A549 (cell line): Measurements from ENCODE around the gene NRTN. TPM values are rescaled to one million over a fixed set of nuclear protein-coding genes. Genes with fewer than 3 reads are reported as not detected.

Experiments used
- ATAC-seq, 2 experiments: fragments of 200-7000 bp in 1 of 2; fragments of >200 bp in 1 of 2; cut with Nextera tagmentation in 1 of 2; cut with Tn5 transposase in 1 of 2; 3 replicates each; pipeline versions ENCODE4 v1.8.0 to v1.9.1; 2018 to 2020; ENCODE audit warnings: mild to moderate bottlenecking in 1 of 2, moderate library complexity in 1 of 2
- CTCF ChIA-PET: fragments of 300-600 bp; sonication (Branson Sonifier 250); formaldehyde crosslinking; extraction: SDS; loops from one replicate; lab custom pipeline; 2021; ENCODE audit warnings: antibody characterized with exemption, inconsistent platforms; lab: Yijun Ruan, JAX
- POLR2A ChIA-PET: fragments of 350-600 bp; formaldehyde crosslinking; extraction: SDS; loops from one replicate; lab custom pipeline; 2021; ENCODE audit warnings: antibody characterized with exemption, inconsistent platforms; lab: Yijun Ruan, JAX
- DNase-seq, 2 experiments: peaks; one replicate each; pipeline versions ENCODE4 v3.0.0 to v3.0.0-alpha.2; 2011 to 2016; ENCODE audit warnings: low read depth in 1 of 2, low spot score in 1 of 2
- FAIRE-seq: peaks from 2 replicates; lab custom pipeline; 2011; peaks lifted over from hg19 to GRCh38; lab: Jason Lieb, UNC
- H3K27ac ChIP-seq, 2 experiments: fragments of >200 bp; sonication (Bioruptor Twin); formaldehyde crosslinking; 3 replicates each; pipeline ENCODE4 v1.5.1; 2016 to 2017
- H3K4me1 ChIP-seq: fragments of >200 bp; sonication (Bioruptor Twin); formaldehyde crosslinking; 3 replicates; pipeline ENCODE4 v1.6.1; 2016
- H3K4me2 ChIP-seq: fragments of >200 bp; sonication (Bioruptor Twin); formaldehyde crosslinking; 3 replicates; pipeline ENCODE4 v1.6.1; 2016
- H3K4me3 ChIP-seq: fragments of >200 bp; sonication (Bioruptor Twin); formaldehyde crosslinking; 3 replicates; pipeline ENCODE4 v1.5.1; 2016
- H3K9me3 ChIP-seq: fragments of >200 bp; sonication (Bioruptor Twin); formaldehyde crosslinking; 3 replicates; pipeline ENCODE4 v1.6.1; 2016
- CBX2 ChIP-seq: fragments of 200-600 bp; sonication (generic); IDR thresholded peaks from 2 replicates; pipeline ENCODE4 v1.6.1; 2016; ENCODE audit warnings: low read depth, mild to moderate bottlenecking, borderline replicate concordance
- CBX8 ChIP-seq: fragments of 200-600 bp; sonication (generic); IDR thresholded peaks from 2 replicates; pipeline ENCODE4 v1.6.1; 2016
- CHD2 ChIP-seq: fragments of 150-350 bp; IDR thresholded peaks from 2 replicates; pipeline ENCODE4 v1.6.1; 2014; ENCODE audit warnings: low read length; ENCODE audit not compliant: partially characterized antibody
- FOSB ChIP-seq: fragments of 250-450 bp; sonication (Bioruptor Pico); IDR thresholded peaks from 2 replicates; pipeline ENCODE4 v1.5.0; 2020; ENCODE audit warnings: mild to moderate bottlenecking, moderate library complexity
- HOXA7 ChIP-seq: fragments of 250-450 bp; sonication (Bioruptor Pico); IDR thresholded peaks from 2 replicates; pipeline ENCODE4 v1.5.0; 2020; ENCODE audit warnings: mild to moderate bottlenecking, moderate library complexity
- HOXB13 ChIP-seq: fragments of 250-450 bp; sonication (Bioruptor Pico); IDR thresholded peaks from 2 replicates; pipeline ENCODE4 v1.5.0; 2020; ENCODE audit warnings: low read depth, mild to moderate bottlenecking, moderate library complexity
- JUNB ChIP-seq: fragments of >200 bp; sonication (Bioruptor Twin); formaldehyde crosslinking; IDR thresholded peaks from 2 replicates; pipeline ENCODE4 v1.6.1; 2016
- KDM1A ChIP-seq: fragments of 200-600 bp; sonication (generic); IDR thresholded peaks from 2 replicates; pipeline ENCODE4 v1.6.1; 2016; ENCODE audit warnings: low read depth, mild to moderate bottlenecking
- KDM5A ChIP-seq: fragments of 200-600 bp; sonication (generic); IDR thresholded peaks from 2 replicates; pipeline ENCODE4 v1.6.1; 2016; ENCODE audit warnings: antibody characterized with exemption, mild to moderate bottlenecking
- MAX ChIP-seq: IDR thresholded peaks from 2 replicates; pipeline ENCODE4 v1.6.1; 2012
- NR3C1 ChIP-seq: fragments of >200 bp; sonication (Bioruptor Twin); formaldehyde crosslinking; IDR thresholded peaks from 3 replicates; pipeline ENCODE4 v1.6.1; 2017
- PHF8 ChIP-seq: fragments of 200-600 bp; sonication (generic); IDR thresholded peaks from 2 replicates; pipeline ENCODE4 v1.6.1; 2016; ENCODE audit warnings: low read depth, mild to moderate bottlenecking, antibody characterized with exemption, moderate library complexity, borderline replicate concordance
- REST ChIP-seq: fragments of 200-600 bp; sonication (generic); IDR thresholded peaks from 2 replicates; pipeline ENCODE4 v1.6.1; 2016; ENCODE audit warnings: antibody characterized with exemption, mild to moderate bottlenecking, moderate library complexity
- RFX5 ChIP-seq: fragments of 450-650 bp; IDR thresholded peaks from 2 replicates; pipeline ENCODE4 v1.7.1; 2014; ENCODE audit warnings: antibody characterized with exemption, mild to moderate bottlenecking, moderate library complexity
- TFCP2L1 ChIP-seq: fragments of 250-450 bp; sonication (Bioruptor Pico); IDR thresholded peaks from 2 replicates; pipeline ENCODE4 v1.5.0; 2021; ENCODE audit warnings: mild to moderate bottlenecking
- TP53 ChIP-seq: fragments of 250-450 bp; sonication (Bioruptor Pico); IDR thresholded peaks from 2 replicates; pipeline ENCODE4 v1.5.0; 2021; ENCODE audit warnings: mild to moderate bottlenecking, moderate library complexity
- ZFP36 ChIP-seq: fragments of 450-650 bp; IDR thresholded peaks from 2 replicates; pipeline ENCODE4 v1.6.1; 2014; ENCODE audit warnings: borderline replicate concordance; ENCODE audit not compliant: partially characterized antibody
- ZNF302 ChIP-seq: fragments of 250-450 bp; sonication (Bioruptor Pico); IDR thresholded peaks from 2 replicates; pipeline ENCODE4 v1.9.0; 2021; ENCODE audit warnings: inconsistent platforms, mild to moderate bottlenecking, moderate library complexity
- ZSCAN20 ChIP-seq: fragments of 250-450 bp; sonication (Bioruptor Pico); IDR thresholded peaks from 2 replicates; pipeline ENCODE4 v1.8.0; 2022; ENCODE audit warnings: mild to moderate bottlenecking, moderate library complexity
- WGBS: methylation state at CpG from one replicate; pipeline ENCODE4 v1.1.6; 2017; ENCODE audit errors: missing lambda C conversion rate; 5-methylcytosine and 5-hydroxymethylcytosine counted together
- polyA plus RNA-seq, 4 experiments: library from polyadenylated mRNA; depleted of rRNA in 3 of 4; stranded (reverse); fragments of >200 nt; fragmentation: RNase III in 1 of 4; extraction: RNeasy Plus Mini Kit Qiagen cat#74134 plus additional on column Dnase treatment in 1 of 4; gene quantifications; 2 replicates in 3 of 4; 3 replicates in 1 of 4; pipeline ENCODE4 v1.2.3, GENCODE V29; 2011 to 2017
- TF ChIP-seq, protein P1 (sequence below): fragments of 150-350 bp; IDR thresholded peaks from 2 replicates; pipeline ENCODE4 v1.6.1; 2014; ENCODE audit warnings: low read depth, mild to moderate bottlenecking, low read length
- TF ChIP-seq, protein P2 (sequence below): IDR thresholded peaks from 2 replicates; pipeline ENCODE4 v1.6.1; 2012
- TF ChIP-seq, protein P3 (sequence below): fragments of 250-450 bp; sonication (Bioruptor Pico); IDR thresholded peaks from 2 replicates; pipeline ENCODE4 v1.5.0; 2021; ENCODE audit warnings: mild to moderate bottlenecking, moderate library complexity, borderline replicate concordance

NRTN gene
- polyA plus RNA-seq, 2 of the 4 experiments (the other 2 are of a cell fraction) = 0.32 to 0.61 TPM

DNA sequence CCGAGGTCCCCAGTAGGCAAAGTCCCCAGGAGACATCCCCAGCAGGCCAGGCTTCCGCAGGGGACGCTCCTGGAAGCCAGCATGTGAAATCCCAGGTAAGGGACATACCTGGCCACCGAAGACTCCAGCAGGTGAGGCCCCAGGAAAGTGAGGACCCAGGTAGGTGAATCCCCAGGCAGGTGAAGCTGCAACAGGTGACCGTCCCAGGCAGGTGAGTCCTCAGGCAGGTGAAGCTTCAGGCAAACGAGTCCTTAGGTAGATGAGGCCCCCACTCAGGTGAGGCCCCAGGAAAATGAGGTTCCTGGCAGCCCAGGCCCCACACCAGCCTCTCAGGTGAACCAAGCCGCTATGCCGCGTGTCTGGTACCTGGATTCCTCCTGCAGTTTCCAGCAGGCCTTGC lies 26.3 kb downstream of the NRTN start:
- Histone ChIP-seq H3K4me2 (no peak overlapping the region), H3K4me3 (no peak overlapping the region), H3K4me1 (peaks cover 19% of the 10 kb centered on the region), H3K9me3 (no peaks in the 10 kb centered on the region), H3K27ac (no peak overlapping the region)
- no peak for ATAC-seq
- ChIA-PET POLR2A (no interaction called here), CTCF (no interaction called here)
- WGBS = 84% methylated on average over 6 of the region's 9 CpGs
- TF ChIP-seq HOXB13 (CRISPR knock-in tag) = no peak
- TF ChIP-seq PHF8 = no peak
- TF ChIP-seq KDM1A = no peak
- no peak for TF ChIP-seq CHD2
- TF ChIP-seq ZNF302 = no peak
- TF ChIP-seq, protein P1, sequence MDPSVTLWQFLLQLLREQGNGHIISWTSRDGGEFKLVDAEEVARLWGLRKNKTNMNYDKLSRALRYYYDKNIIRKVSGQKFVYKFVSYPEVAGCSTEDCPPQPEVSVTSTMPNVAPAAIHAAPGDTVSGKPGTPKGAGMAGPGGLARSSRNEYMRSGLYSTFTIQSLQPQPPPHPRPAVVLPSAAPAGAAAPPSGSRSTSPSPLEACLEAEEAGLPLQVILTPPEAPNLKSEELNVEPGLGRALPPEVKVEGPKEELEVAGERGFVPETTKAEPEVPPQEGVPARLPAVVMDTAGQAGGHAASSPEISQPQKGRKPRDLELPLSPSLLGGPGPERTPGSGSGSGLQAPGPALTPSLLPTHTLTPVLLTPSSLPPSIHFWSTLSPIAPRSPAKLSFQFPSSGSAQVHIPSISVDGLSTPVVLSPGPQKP = no peak
- no peak for TF ChIP-seq TFCP2L1 (CRISPR knock-in tag)
- no peak for TF ChIP-seq ZSCAN20 (CRISPR knock-in tag)
- TF ChIP-seq, protein P2, sequence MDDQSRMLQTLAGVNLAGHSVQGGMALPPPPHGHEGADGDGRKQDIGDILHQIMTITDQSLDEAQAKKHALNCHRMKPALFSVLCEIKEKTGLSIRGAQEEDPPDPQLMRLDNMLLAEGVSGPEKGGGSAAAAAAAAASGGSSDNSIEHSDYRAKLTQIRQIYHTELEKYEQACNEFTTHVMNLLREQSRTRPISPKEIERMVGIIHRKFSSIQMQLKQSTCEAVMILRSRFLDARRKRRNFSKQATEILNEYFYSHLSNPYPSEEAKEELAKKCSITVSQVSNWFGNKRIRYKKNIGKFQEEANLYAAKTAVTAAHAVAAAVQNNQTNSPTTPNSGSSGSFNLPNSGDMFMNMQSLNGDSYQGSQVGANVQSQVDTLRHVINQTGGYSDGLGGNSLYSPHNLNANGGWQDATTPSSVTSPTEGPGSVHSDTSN = no peak
- no peak for DNase-seq
- FAIRE-seq = no peak

DNA sequence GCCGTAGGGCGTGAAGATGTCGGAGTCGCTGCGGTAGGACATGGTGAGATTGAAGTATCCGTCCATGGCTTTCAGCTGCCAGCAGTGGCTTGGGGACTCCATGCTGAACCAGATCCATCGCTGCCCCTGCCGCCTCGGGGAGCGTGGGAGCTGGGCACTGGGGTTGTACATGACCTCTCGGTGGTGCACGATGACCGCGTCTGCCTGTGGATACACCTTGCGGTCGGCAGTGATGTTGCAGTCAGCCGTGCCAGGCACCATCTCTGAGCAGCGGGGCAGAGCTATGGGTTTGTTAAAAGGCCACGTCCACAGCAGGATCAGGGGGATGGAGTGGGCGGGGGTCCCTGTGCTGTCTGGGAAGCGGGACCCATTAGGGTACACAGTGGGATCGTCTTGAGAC lies 27.2 kb downstream of the NRTN start:
- no peak for ATAC-seq
- DNase-seq = no peak
- Histone ChIP-seq H3K27ac (no peak overlapping the region), H3K4me2 (no peak overlapping the region), H3K4me1 (peaks cover 12% of the 10 kb centered on the region), H3K4me3 (no peak overlapping the region), H3K9me3 (no peaks in the 10 kb centered on the region)
- no CpG with 5 or more reads among the region's 22 CpGs for WGBS
- no peak for FAIRE-seq
- CTCF ChIA-PET = interaction anchor here (0.9 kb wide), 1 partner anchor 25 kb away, joined by 6 read pairs; no protein-coding TSS in a partner anchor
- TF ChIP-seq PHF8 (no peak), FOSB (CRISPR knock-in tag) (no peak), TFCP2L1 (CRISPR knock-in tag) (no peak), NR3C1 (no peak), ZFP36 (no peak), CBX8 (no peak), CHD2 (no peak), MAX (no peak), TP53 (CRISPR knock-in tag) (no peak), HOXA7 (no peak), REST (no peak), RFX5 (no peak), JUNB (no peak), KDM5A (no peak), ZSCAN20 (CRISPR knock-in tag) (no peak), CBX2 (no peak)
- TF ChIP-seq, protein P3, sequence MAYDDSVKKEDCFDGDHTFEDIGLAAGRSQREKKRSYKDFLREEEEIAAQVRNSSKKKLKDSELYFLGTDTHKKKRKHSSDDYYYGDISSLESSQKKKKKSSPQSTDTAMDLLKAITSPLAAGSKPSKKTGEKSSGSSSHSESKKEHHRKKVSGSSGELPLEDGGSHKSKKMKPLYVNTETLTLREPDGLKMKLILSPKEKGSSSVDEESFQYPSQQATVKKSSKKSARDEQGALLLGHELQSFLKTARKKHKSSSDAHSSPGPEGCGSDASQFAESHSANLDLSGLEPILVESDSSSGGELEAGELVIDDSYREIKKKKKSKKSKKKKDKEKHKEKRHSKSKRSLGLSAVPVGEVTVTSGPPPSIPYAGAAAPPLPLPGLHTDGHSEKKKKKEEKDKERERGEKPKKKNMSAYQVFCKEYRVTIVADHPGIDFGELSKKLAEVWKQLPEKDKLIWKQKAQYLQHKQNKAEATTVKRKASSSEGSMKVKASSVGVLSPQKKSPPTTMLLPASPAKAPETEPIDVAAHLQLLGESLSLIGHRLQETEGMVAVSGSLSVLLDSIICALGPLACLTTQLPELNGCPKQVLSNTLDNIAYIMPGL (CRISPR knock-in tag) = no peak
- TF ChIP-seq, protein P2 = no peak
- POLR2A ChIA-PET = no interaction called here
